Erythroblast (primary cell): ENCODE results near the gene AKAP6.

Experiments used
- GATA1 ChIP-seq: IDR thresholded peaks from 2 replicates; pipeline ENCODE4 v1.6.1; 2011; ENCODE audit warnings: low read depth, mild to moderate bottlenecking, control low read depth, low read length, moderate library complexity
- POLR2A ChIP-seq: IDR thresholded peaks from 2 replicates; pipeline ENCODE4 v1.6.1; 2011; ENCODE audit warnings: mild to moderate bottlenecking, low read length

DNA sequence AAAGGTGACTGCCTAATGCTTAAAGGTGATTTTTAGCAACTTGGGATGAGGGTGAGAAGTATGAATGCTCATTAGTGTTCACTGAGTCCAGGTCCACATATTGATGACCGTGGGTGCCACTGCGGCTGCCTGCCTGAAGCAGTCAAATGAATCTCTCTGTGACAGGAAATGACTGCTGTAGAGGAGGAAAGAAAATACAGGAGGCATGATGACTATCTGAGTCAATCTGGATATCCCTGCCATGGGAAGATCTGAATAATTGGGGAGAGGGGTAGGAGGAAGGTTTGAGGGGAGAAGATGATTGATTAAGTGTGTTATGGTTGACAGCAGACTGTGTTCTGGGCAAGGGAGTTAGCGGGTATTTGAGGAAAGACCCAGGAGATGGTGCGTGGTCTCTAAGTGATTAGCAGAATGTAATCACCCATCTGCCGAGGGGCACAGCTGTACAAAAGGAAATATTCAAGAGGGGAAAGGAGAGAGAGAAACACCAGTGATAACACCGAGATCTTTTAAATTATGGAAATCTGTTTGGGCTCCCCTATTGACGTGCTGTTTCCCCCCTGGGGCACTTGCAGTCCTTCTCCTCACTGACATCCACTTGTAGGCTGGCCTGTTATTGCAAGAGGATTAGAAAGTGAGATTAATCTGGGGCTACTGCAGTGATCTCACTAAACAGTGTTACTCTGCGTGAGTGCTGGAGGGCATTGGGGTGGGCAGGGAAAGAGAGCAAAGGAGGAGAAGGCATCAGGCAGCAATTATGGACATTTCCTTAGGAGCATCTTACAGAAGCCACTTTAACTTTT lies 97.7 kb downstream of the AKAP6 start:
- TF ChIP-seq POLR2A (no peak), GATA1 (no peak)
